Sciatic nerve (tissue), 2 donors: Measurements from ENCODE around the gene GALNT14. TPM values are rescaled to one million over a fixed set of nuclear protein-coding genes. Genes with fewer than 3 reads are reported as not detected.

ENCODE experiments used
- ATAC-seq: fragments of 200-7000 bp; cut with Tn5 transposase; one replicate; pipeline ENCODE4 v1.9.1; 2020; ENCODE audit warnings: mild to moderate bottlenecking, moderate library complexity
- DNase-seq: peaks from one replicate; pipeline ENCODE4 v3.0.0-alpha.2; 2020; ENCODE audit warnings: low spot score
- intact Hi-C: fragments of 100-400 bp; cut with DNase I; formaldehyde crosslinking; loops from one replicate; pipeline ENCODE4 v1.14.2; 2022
- total RNA-seq: library from RNA; stranded (reverse); fragmentation: NEBNext Ultra II Directional; extraction: Animal tissue kit (Norgen Biotek cat#: 25700); gene quantifications from one replicate; pipeline ENCODE4 v1.2.1, GENCODE V29; 2021
- donor health status: DM: no; HTN: no; CAD: no.
- donor health status: DM: no; HTN: no; CAD: no.

The GALNT14 gene
- total RNA-seq, 1 donor from 2014 or later: 1.2 TPM

DNA sequence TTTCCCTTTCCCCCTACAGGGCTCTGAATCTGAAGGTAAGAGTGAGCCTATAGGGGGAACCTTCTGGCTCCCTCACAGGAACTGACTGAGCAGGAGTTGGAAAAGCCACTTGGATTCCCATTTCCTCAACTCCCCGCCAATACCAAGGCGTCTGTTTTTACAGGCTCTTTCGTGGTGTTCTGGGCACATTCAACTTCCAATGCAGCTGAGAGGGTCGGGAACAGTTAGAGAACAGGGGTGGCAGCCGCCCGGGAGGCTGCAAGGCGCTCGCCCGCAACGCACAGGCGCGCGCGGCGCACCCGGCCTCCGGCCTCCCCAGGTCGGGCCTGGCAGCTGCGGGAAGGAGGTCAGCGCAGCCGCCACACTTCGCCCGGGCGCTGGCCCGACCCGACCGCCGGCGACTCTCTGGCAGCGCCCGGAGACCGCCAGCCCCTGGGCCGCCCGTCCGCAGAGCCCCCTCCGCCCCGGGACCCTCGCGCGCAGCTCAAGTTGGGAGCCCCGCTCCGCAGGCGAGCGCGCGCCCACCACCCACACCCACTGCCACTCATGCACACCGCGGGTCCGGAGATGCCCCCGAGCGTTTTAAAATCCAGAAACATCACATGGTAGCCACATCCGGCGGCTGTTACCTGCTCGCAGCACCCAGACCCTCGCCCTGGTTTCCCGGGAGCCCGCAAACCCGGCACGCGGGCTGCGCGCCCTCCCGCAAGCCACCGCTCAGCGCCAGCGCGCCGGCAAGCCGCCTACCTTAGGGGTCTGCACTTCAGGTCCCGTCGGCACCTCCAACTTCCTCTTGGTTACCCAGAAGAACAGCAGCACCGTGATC lies 816 bp downstream of the GALNT14 start:
- intact Hi-C loops: no loop called here
- no peak for ATAC-seq
- DNase-seq: no peak

DNA sequence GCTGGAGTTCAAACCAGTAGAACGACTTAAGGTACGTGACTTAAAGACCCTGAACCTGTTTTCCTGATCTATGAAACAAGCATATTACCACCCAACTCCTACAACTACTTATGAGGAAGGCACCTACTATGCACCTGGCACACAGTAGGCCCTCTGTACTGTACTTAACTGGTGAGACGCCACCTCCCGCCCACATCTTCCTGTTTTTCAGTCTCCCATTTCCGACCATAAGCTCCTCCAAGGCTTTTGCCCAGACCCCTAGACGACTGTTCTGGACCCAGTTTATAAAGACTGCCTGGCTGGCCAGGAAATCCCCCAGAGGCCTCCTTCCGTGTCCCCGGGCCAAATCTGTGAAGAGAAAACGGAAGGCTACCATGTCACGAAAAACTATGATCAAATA lies 1.5 kb downstream of the GALNT14 start:
- no peak for DNase-seq
- intact Hi-C loops: no loop called here
- ATAC-seq: no peak

DNA sequence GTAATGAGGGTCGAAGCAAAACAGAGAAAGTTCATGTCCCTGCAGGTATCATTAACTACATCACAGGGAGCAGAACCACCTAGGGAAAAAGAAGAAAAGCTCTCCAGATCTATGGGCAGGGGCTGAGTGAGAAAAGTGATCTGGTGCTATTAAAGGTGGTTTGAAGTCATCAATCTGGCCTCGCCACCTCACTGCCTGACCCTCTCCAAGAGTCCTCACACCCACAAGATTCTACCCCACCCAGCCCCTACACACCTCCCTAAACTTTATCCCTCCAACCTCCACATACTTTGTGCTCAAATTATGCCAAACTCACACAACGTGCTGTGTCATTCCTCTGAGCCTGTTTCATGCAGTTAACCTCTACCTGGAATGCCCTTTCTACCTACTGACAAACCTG lies 2.2 kb downstream of the GALNT14 start:
- intact Hi-C loops: no loop called here
- DNase-seq (no peak), ATAC-seq (no peak)

DNA sequence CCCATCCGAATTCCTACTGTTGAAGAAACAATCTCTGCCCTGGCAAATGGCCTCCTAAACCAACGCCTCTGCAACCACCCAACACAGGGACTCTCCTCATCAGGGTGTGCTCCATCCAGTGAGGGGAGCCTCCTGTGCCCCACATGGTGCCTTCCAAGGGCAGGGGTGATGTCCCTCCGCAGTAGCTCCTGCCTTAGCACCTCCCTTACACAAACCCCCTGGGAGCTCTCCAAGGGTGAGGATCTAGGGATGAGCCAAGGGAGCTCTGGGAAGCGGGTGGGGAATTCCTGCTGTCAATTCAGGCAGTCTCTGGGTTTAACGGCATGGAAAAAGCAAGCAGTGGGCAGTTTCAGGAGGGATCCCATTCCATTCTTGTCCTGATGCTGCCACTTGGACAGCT lies 3.8 kb downstream of the GALNT14 start:
- intact Hi-C loops: no loop called here
- no peak for ATAC-seq
- DNase-seq: no peak

DNA sequence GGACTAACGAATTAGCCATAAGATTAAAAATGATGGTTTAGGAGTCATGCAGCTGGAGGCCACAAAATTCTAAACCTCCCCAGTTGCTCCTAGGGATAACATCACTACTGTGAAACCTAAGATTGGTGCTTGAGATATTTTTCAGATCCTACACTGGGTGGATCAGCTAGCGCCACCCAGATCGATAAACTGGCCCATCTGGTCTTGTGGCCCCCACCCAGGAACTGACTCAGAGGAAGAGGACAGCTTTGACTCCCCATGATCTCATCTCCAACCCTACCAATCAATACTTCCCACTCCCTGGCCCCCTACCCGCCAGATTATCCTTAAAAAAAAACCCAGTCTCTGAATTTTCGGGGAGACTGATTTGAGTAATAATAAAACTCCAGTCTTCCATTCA lies 5.5 kb downstream of the GALNT14 start:
- intact Hi-C loops: no loop called here
- ATAC-seq: no peak
- no peak for DNase-seq

DNA sequence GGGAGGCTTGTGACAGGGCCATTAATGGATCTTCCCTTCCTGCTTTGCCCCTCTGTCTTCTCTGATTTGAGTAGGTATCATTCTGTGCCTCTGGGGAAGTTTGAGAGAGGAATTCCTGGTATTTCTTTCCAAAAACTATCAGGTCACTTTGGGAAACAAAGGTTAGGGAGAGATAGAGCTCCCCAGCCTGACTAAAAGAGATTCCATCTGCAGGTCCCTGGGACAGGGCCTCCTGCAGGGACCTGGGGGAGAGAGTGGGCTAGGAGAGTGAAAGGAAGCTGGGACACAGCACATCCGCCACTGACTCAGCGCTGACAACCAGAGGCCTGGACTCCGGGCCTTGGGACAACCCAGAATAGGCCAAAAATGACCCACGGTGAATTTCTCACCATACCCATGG lies 6.4 kb downstream of the GALNT14 start:
- intact Hi-C loops: no loop called here
- no peak for DNase-seq
- no peak for ATAC-seq

DNA sequence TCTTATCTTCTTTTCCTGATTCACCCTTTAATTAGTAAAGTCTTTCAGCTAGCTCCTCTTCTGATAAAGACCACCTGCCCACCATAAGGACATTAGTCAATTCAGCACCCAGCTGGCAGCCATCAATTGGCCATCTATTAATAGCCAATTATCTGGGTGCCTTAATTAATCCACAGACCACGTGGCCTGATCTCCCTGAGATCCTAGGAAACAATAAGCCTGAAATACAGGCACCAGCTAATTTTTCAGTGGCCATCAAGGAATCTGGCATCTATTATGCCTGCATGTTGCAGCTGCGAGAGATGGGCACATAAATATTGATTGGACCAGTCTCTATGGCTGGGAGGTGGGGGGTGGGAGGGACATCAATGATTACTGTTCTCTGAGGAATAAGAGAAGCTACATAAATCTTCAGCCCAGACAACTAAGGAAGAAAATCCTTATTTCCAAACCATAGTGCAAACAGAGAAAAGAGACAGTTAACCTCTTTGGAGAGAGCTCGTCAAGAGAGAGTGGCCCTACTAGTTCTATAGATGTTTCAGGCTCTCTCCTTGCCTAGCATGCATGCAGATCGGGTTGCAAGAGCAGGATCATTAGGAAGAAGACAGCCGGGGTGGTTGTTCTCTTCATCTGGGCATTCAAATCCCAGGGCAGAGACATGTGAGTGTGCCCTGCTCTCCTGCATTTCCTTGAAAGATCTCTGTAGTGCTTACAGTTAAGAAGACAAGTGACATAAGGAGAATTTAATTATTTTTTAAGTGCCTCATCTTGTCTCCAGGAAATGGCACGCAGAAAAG lies 8.7 kb downstream of the GALNT14 start:
- intact Hi-C loops: no loop called here
- ATAC-seq: no peak
- no peak for DNase-seq

DNA sequence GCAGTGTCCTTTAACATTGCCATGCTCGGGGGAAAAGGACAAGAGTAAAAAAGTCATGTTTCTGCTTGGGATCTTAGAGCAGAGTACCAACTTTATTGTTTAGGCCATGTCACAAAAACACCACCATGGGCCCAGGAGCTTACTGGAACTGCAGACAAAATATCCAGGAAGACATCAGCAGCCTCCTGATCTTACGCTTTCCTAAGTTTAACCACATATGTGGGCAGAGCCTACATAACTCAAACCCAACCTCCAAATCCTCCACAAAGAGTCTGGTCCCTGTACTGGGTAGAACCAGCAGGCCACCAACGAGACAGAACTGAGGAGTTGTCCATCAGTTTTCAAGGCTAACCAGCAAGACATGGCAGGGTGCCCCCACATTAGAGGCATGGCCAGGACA lies 10.3 kb downstream of the GALNT14 start:
- DNase-seq: no peak
- intact Hi-C loops: no loop called here
- no peak for ATAC-seq

DNA sequence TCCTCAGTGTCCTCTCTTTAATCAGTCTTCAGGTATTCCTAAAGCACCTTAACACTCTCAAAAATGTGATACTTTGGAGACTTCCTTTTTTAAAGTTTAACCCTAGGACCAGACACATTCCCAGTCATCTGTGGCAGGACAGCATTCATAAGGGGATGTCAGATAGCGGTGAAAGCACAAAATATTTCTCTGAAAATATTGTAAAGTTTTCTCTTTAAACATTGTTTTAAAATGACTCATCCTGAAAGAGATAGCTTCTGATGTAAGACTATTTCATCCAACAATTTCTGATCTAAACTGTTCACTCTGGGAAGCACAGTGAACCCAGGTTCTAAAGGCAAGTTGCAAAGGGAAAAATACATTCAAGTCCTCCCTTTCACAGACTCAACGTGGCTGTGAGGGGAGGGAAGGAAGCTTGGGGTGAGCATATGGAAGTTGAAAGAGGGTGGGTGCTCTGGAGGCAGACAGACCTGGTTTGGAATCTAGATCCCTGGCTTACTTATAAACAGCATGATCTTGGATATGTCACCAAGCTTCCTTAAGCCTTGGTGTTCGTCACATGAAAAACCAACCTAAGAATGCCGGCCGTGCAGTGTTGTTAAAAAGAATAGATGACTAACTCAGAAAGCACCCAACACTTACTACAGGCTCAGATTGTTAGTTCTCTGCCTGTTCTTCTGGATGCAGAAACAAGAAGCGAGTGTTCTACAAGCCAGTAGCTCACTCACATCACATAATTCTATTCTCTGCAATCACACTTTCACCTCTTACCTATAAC lies 12.1 kb downstream of the GALNT14 start:
- no peak for DNase-seq

DNA sequence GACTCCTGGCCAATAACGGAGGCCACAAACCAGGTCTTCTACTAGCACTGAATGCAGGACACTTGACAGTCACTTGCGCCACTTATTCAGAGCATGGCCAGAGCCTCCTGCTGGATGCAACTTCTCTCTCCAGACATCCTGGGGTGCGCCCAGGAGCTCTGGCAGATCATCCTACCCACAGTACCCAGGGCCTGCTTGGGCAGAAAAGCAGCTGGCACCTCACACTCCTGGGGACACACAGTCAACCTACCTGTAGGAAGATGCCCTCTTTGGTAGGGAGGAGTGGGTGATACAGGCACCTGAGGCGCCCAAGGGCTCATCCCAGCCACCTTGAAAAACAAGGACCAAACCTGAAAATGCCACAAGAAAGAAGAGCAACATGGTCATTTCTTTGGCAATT lies 13.3 kb downstream of the GALNT14 start:
- DNase-seq (no peak), ATAC-seq (no peak)
- intact Hi-C loops: no loop called here

More for the DNA sequence above, 12.1 kb downstream of the GALNT14 start:
- intact Hi-C loops: no loop called here
- ATAC-seq: no peak

DNA sequence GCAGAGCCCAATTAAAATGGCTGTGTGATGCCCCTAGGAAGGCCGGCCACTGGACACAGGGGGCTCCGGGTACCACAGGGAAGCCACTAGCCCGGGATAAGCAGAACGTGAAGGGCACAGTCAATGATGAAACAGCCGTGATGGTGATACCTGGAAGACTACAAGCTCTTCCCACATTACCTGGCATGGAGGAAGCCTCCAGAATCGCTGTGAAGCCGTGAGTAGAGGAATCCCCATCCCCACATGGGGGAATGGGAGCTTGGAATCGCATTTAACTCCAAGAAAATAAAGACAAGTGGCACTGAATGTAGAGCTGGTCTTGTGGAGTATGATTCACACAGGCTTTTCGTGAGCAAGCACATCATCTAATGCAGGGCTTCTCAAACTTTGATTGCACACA lies 16.1 kb downstream of the GALNT14 start:
- intact Hi-C loops: no loop called here
- no peak for DNase-seq
- no peak for ATAC-seq

DNA sequence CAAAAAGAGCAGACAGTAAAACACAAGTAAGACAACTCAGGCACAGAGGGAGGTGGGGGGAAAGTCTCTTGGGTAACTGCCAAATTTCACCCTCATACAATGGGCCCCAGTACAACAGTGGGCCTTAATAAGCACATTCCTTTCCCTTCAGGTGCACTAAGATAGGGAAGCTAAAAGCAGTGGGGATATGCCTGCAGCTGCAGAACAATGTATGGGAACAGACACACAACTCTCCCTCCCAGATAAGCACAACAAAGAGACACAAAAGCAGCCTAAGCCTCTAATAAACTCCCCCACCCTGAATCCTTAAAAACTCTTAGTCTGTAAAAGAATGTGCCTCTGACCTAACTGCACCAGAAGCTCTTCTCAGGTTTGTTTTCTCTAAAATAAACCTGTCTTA lies 24.5 kb downstream of the GALNT14 start:
- DNase-seq (no peak), ATAC-seq (no peak)
- intact Hi-C loops: no loop called here

DNA sequence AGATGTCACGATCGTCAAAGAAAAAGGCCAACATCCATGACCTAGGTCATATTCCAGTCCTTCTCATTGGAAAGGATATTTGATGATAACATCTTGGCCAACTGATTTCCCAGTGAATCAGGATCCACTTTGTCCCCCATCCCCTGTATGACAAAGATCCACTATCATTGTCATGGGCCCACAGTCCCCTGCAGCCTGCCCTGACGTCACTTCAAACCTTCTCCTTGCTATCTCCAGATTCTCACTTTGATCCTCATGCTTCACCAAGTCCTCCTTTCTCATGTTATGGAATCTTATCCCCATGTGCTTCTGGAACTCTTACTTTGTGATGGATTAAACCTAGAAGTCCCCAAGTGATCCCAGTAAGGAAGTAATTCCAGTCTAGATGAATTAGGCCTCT lies 25.7 kb downstream of the GALNT14 start:
- no peak for DNase-seq
- no peak for ATAC-seq
- intact Hi-C loops: no loop called here

DNA sequence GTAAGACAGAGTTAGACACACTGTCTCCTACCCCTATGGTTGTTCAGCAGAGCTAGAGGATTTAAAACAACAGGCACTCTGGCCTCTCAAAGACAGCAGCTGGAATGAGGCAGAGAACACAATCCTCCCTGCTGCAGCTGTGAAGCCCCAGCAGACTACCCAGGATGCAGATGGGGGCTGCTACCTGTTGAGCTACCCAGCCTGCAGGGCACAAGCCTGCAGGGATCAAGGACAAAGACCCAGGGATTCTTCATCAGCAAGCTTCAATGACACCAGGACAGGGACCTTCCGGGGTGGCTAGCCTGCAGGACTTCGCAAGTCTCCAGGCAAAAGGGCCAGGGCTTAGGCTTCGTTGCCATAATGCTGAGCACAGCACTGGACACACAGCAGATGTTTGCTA lies 27.2 kb downstream of the GALNT14 start:
- intact Hi-C loops: no loop called here
- ATAC-seq (no peak), DNase-seq (no peak)

DNA sequence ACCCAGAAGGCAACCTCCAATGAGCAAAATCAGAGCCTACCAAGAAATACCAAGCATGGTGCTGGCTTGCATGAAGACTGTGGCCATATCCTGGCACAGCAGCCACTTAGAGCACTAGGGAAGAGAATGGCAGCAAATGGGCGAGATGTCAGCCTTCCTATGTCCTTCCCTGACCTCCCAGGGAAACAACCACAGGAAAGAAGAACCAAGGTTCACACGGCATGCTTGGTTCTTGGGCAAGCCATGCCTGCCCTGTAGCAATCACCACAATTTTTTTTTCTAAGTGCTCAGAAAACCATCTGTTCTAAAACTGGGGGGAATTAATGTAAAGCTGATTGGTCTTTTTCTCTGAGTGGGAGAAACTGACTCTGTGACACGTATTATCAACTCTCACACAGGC lies 27.8 kb downstream of the GALNT14 start:
- intact Hi-C loops: no loop called here
- DNase-seq (no peak), ATAC-seq (no peak)

DNA sequence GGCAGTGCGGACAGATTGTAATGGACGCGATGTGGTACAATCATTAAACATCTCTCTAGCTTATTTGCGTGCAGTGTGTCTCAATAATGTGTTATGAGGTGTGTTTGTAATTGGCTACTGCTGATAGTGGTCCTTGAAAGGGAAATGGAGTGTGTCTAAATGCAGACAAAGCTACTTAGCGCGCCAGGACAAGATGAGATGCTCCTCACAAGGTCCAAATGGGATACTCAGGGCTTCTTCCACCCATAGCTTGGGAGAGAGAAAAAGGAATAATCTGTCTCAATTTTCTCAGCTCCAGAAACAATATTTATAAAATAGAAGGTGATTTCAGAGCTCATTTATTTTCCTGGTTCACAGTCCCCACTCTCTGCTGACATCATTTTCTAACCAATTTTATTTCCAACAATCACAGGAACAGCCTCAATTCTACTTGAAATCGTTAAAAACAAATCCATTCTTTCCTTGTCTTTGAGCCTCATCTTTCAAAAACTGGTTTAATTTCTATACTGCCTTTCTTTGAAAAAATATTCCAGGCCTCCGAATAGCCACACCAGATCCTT lies 28.5 kb downstream of the GALNT14 start:
- ATAC-seq: no peak
- intact Hi-C loops: no loop called here
- DNase-seq: no peak

DNA sequence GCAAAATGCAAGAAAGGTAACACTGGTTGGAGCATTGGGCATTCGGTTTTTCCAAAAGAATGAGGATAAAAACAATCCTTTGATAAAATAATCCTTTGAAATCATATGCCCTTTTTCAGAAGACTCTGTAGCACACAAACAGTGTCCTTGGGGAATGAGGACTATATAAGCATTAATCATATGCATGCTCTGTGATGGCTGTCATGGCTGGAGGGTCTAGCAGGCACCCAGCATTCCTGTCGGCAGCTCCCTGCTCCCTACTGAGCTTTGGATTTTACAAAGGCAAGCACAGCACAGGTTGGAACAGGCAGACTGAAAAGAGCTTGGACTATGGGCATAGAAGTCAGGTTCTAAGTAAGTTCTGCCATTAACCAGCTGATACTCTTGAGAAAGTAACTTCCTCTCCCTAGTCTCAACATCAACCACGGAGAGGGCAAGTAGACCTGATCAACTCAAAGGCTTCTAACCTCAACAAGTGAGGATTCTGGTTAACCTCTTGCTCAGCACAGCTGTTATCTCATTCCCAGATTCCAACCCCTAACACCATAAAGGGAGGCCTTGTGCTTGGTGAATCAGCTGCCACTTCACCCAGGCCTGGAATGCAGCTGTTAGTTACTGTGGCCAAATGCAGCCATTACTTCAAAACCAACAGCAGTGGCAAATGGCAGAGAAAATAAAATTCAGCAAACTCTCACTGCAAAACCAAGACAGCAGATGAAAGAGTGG lies 29.5 kb downstream of the GALNT14 start:
- DNase-seq (no peak), ATAC-seq (no peak)
- intact Hi-C loops: no loop called here

DNA sequence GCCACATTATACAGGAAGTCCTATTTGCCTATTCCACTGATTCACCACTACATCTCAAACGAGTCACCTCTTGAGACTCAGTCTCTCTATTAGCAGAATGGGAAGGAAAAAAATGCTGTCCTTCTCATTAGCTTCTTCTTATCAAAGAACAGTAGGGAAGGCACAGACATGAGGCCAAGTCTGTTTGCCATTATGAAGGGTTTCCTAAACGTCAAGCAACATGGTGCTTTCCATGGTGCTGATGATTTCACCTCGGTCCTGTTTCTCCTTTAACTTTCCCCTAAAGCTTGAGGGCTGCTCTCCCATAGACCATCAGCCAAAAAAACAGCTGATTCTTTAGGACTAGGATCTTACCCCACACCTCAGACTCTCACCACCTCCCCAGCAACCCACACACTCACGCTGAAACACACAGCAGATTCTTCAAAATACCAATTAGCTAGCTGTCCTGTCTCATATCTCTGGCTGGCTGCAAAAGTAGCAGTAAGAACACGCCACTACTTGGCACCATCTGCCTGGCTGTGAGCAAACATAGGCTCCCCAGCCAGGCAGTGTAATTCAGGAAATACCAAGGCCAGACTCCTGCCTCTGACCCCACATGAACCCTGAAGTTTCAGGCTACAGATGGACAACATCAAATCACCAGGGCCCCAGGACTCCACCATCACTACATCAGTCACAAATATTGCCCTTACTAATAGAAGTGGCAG lies 30.5 kb downstream of the GALNT14 start:
- intact Hi-C loops: no loop called here
- no peak for DNase-seq
- no peak for ATAC-seq
